Stimulated activated naive CD4-positive, alpha-beta T cell (primary cell): ENCODE data around the gene ABI3.
A peak's percentile ranks its signal among the peaks of the same experiment; 100 is the strongest.

ENCODE experiments used
- DNase-seq, 6 experiments: peaks; one replicate each; lab custom pipeline; 2025; lab: John Stamatoyannopoulos, UW

The ABI3 gene

DNA sequence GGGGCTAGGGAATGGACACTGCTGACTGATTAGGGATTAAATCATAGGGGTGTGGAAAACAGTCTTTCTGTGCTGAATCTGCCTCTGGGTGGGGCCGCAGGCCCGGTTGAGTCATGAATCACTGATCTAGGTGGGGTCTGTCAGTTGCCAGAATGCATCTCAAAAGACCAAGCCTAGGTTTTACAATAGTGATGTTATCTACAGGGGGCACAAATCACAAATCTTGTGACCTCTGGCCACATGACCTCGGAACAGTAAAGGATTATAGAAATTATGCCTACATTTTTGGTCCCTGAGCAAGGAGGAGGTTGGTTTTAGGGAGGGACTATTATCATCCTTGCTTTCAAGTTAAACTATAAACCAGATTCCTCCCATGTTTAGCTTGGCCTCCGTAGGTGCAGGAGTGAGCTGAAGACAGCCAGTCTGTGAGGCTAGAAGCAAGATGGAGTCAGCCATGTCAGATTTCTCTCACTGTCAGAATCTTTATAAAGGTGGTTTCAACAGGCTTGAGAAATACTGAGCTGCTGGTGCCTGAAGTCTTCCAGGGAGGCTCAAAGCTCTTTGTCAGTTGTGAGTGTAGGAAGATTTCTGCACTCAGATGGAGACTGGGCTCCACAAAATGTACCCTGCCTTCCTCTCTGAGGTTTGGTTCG lies 13.0 kb upstream of the ABI3 start:
- DNase-seq = no peak

DNA sequence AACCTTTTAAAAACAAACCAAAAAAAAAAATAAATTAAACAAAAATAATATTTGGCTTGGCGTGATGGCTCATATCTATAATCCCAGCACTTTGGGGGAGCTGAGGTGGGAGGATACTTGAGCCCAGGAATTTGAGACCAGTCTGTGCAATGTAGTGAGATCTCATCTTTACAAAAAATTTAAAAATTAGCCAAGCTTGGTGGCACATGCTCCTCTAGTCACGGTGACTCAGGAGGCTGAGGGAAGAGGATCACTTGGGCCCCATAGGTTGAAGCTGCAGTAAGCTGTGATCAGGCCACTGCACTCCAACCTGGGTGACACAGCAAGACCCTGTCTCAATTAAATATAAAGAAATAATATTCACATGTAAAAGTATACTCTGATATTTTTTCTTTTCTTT lies 12.3 kb upstream of the ABI3 start:
- DNase-seq = no peak

DNA sequence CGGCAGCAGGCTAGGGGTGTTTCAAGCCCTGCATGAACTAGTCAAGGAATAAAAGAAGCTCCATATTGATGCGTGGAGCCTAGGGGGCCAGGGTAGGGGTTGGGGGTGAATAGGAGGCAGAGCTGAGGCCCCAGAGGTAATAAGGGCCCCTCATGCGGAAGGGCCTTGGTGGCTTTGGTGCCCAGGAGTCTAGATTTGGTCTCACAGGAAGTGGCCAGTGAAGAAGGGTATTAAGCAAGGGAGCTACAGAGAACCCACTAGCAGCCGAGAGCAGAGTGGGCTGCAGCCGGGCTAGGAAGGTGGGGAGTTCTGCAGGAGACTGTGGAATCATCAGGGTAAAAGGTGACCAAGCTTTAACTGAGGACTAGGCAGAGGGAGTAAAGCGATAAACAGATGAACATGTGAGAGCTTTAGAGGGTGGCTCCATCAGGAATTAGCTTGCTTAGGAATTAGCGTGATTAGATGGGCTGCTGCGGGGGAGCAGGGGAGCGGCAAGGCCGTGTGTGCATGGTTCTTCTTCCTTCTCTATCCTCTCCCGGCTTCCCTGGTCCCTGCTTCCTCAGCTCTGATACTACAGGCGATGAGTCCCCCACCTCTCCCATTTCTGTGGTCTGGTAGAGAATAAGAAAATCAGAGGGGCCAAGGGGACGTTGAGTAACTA lies 10.0 kb upstream of the ABI3 start:
- no peak for DNase-seq

DNA sequence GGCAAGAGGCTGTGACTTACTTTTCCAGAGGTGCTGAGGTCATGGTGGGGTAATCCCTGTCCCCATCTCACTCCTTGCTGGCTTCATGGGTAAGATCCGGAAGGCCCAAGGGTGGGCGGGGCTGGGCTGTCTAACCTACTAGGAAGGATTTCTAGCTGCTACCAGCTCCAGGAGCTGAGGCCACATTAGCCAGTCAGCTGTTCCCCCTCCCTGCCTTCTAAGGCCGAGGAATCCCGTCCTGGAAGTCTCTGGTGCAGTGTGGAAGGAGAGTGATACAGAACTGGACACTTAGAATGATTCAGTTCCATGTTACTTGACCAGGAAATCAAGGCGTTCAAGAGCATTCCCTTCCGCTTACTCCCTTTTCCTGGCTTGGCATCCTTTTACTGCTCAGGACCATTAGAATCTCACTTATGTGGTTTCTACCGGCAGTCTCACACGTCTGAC lies 9.0 kb upstream of the ABI3 start:
- no peak for DNase-seq

DNA sequence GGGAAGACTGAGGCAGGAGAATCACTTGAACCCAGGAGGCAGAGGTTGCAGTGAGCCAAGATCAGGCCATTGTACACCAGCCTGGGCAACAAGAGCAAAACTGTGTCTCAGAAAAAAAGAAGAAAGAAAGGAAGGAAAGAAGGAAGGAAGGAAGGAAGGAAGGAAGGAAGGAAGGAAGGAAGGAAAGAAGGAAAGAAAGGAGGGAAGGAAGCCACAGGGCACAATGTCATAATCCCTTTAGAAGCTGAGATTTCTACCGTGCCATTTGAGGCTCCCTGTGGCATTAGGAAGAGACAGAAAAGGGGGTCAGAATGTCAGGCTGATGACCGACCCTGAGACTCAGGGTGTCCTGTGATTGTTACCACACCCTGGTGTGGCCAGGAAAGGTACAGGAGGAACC lies 6.7 kb upstream of the ABI3 start:
- DNase-seq = no peak

DNA sequence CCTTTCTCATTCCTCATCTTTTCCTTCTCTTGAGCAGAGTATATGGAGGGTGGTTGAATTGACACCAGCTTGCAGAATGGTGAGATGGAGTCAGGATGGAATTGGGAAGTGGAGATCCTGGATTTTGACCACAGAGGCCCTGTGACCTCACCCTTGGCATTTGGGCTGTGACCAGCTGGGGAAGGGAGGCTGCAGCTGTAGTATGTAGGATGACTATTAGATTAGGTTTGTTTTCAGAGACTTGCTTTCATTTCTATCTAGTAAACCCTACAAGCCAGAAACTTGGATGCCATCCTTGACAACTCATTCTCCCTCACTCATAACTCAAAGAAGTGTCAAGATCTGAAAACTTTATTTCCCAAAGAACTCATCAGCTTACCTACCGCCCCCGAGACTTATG lies 6.0 kb upstream of the ABI3 start:
- DNase-seq = no peak

DNA sequence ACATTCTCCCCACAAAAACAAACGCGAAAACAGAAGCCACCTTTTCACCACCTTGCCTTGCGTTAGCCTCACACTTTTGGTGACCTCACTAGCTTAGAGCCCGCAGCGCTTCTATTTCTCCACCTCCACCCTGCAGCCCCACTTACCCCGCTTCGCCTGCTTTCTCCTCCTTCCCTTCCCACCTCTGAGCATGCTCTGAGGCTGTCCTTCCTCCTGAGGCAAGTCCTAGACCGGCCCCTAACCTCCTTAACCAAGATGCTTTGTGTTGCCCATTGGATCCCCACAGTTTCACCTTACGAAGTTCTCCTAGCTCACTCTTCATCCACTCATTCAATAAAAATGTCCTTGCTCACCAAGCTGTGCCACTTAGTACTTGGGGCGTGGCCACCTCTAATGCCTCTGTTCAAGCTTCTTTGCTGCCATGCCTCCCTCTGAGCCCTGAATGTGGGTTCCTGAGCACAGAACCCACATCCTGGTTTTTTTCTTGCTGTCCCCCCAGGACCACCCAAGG lies 1.4 kb upstream of the ABI3 start:
- peak in 2 of 6 experiments; percentile 10 to 26 for DNase-seq

DNA sequence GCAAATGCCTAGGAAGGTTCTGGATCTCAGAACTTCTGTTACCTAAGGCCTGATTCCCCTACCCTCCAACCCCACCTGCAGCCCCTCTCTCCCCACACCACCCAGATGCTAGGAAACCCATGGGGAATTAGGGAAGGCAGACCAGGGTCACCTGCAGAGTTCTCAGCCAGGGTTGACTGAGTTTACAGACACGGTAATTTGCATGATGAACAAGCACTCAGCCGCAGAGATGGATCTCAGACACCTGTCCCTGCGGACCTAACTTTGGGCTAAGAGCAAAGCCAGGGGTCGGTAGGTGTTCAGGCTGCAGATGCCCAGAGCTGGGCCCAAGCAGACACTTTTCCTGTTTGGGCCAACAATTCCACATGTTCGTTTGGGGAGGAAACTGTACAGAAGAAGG lies 2.9 kb downstream of the ABI3 start:
- DNase-seq = no peak

DNA sequence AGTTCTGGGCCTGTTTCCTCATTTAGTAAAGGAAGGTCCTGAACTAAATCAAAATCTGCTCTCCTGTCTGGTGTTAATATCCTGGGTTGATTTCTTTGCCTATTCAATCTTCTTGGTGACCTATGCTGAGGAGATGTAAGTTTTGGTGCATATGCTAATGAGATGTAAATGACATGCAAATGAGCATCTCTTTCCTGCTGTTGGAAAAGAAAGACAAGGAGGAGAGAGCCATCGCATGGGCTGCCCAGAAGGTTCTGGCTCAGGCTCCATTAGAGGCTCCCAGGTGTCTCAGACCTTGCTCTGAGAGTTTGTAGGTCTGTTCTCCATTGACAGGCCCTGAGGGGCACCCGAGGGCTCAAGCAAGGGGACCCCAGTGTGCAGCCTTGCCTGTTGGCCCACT lies 3.3 kb downstream of the ABI3 start:
- DNase-seq = no peak

DNA sequence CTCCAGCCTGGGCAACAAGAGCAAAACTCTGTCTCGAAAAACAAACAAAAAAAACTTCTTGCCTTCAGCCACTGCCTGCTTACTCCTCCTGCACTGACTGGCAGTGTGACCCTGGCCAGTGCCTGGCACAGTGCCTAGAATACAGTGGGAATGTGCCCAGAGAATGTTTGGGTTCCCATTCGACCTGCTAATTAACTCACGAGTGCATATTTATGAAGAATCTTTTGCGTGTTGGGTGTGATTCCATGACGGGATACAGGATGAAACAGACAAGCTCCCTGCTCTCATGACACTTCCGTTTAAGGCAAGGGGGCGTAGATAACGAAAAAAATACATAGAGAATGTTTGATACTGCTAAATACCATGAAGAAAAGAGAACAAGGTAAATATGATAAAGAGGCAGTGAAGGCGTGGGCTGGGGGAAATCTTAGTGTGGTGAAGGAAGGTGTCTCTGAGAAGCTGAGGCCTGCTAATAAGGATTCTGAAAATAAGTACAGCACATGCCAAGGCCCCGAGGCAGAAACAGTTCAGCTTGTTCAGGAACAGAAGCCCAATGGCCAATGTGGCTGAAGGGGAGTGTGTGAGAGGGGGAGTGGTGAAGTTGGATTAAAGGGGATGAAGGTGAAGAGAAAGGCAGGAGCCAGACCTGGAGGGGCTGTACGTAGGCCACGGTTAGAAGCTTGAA lies 4.3 kb downstream of the ABI3 start:
- DNase-seq = peak in 1 of 6 experiments; percentile 7

DNA sequence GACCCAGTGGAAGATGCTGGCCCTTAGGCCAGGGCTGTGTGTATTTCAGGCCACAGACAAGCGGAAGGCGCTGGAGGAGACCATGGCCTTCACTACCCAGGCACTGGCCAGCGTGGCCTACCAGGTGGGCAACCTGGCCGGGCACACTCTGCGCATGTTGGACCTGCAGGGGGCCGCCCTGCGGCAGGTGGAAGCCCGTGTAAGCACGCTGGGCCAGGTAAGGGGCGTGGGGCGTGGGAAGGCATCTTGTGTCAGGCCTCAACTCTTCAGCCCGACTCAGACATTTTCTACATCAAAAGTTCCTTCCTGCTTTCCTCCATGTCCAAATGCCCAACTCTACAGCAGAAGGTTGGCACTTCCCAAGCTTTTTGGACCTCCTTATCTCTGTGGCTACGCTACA lies 6.0 kb downstream of the ABI3 start:
- DNase-seq = no peak

DNA sequence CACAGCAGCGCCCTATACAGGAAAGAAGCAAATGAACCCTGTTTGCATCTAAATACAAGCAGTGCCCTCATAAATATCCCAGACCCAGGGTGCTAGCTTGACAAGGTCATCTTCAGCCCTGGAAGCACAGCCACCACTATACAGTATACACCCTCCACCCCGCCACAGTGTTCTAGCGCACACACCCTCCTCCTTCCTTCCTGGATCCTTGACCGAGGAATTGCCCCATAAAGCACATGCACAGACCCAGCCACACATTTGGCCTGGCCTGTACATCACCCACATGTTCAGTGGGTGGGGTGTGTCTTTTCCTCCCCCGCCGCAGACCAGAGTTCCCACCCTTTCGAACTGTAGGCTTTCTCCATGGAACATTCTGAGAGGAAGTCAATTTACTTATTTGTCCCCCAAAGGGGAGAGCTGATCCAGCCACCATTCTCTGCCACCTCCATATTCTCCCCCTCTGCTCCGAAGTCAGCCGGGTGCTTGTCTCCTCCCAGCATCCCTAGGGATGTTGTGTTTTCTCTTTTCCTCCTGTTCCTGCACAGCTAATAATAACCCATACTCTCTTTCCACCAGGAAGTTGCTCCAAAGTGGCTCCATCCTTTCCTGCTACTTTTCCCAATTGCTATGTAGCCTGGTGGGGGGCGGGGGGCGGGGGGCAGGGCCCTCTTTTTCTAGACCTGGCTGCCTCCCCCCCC lies 6.6 kb downstream of the ABI3 start:
- DNase-seq = no peak

DNA sequence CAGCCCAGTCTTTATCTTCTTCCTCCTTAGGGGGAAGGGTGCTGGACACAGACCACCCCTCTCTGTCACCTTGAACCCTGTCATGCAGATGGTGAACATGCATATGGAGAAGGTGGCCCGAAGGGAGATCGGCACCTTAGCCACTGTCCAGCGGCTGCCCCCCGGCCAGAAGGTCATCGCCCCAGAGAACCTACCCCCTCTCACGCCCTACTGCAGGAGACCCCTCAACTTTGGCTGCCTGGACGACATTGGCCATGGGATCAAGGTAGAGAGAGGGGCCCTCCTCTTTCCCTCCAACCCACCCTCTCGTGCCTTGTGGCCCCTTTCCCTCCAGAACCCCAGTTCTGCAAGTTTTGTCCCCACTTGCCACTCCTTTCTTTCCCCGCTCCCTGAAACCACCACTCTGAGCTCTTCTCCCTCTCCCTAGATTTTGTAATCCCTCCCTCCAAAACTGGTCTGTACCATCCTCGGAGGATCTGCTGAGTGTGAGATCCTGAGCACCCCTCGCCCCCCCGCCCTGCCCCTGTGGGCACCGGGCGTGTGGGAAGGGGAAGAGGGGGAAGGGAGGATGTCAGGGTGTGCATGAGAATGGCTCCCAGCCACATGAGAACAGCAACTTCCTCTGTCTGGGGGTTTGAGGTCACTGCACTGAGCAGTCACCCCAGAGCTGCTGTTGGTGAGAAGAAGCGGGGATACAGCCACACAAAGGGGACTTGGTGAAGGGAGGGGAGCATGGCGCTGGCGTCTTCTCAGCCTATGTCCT lies 7.3 kb downstream of the ABI3 start:
- DNase-seq = peak; percentile 47 to 82 (median 62)

DNA sequence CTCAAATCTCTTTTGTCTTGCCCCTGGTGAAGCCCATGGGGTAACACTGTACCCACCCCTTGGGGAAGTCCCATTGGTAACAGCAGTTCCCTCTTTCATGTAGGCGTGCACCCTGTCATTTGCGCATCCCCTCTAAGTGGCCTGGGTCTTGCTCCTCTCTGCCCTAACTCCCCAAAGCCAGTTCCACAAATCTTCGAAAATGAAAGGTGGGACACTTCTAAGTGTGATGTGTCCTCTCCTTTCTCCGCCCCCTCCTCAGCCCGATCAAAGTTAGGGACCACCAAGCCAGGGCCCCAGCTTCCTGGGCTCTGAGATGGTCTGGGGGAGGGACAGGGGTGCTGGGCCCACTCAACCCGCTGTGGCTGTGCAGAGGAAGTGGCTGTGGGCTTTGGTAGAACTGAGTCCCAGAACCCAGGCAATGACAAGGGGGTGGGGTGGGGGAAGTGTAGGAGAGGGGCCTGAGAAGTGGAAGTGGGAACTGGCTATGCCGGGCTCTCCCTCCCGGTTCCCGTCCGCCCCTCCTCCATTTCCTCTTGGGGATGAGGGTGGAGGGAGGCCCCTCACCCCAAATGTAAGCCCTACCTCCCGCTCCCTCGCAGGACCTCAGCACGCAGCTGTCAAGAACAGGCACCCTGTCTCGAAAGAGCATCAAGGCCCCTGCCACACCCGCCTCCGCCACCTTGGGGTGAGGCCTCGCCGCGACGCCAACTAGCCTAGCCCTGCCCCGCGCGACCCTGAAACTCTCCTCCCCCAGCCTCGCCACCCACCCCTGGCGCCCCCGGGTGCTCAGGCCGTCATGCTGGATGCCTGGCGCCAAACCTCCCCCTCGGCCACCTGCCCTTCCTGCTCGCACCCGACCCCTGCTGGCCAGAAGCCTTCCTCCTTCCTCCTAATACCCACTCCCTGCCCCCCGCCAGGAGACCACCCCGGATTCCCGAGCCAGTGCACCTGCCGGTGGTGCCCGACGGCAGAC lies 8.7 kb downstream of the ABI3 start:
- peak in 5 of 6 experiments; percentile 12 to 33 (median 16) for DNase-seq

DNA sequence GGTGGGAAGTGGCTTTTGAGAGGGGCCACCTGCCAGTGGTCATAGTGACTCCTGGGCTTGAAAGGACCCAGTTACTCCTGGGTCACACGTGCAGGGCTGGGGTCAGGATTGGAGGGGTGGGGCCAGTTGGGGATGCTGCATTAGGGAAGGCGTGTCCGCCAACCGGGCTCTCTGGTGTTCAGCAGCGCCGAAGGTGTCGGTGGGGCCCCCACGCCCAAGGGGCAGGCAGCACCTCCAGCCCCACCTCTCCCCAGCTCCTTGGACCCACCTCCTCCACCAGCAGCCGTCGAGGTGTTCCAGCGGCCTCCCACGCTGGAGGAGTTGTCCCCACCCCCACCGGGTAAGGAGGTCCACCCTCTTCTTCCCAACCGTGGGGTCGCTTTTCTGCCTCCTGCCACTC lies 9.5 kb downstream of the ABI3 start:
- no peak for DNase-seq

DNA sequence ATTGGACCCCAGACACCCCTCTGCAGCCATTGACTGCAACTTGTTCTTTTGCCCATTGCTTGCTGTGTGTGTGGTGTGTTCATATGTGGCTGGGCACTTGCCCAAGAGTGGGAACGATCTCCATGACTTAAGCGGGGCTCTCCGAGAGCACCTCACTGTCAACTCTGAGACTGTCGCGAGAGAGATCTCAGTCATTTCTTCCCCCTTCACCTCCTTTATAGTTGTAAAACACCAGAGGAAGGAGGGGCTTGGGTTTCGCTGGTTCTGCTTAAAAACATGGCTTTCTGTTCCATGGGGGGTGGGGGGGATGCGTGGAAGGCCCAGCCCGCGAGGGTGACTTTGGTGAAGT lies 12.6 kb downstream of the ABI3 start:
- DNase-seq = no peak

DNA sequence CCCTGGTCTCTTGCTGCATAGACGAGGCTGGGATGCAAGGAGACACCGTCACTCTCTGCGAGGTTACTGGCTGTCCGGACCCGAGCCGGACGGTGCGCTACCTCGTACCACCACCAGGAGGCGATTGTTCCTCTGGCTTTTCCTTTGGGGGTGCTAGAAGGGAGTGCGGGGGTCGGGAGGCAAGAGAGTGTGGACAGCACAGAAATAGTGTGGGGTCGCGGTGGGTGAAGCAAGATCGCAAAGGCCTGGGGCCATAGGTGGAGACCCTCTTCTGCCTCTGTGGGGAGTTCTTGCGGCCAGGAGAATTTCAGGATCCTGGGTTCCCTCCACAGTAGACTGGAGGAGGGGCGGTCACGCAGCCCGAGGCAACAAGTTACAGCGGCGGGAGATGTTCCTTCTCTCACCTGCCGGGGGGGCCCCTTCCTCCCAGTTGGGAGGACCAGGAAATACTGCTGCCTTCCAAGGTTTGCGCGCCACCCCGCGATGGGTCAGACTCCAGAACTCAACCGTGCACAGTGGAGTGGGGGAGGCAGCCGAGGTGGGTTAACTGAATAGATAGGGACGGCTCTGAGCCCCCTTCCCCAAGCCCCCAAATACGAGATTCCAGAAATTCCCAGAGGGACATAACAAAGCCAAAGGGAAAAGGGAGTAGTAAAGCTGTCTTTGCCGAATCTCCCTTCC lies 13.2 kb downstream of the ABI3 start:
- DNase-seq = peak; percentile 7 to 65 (median 44)

DNA sequence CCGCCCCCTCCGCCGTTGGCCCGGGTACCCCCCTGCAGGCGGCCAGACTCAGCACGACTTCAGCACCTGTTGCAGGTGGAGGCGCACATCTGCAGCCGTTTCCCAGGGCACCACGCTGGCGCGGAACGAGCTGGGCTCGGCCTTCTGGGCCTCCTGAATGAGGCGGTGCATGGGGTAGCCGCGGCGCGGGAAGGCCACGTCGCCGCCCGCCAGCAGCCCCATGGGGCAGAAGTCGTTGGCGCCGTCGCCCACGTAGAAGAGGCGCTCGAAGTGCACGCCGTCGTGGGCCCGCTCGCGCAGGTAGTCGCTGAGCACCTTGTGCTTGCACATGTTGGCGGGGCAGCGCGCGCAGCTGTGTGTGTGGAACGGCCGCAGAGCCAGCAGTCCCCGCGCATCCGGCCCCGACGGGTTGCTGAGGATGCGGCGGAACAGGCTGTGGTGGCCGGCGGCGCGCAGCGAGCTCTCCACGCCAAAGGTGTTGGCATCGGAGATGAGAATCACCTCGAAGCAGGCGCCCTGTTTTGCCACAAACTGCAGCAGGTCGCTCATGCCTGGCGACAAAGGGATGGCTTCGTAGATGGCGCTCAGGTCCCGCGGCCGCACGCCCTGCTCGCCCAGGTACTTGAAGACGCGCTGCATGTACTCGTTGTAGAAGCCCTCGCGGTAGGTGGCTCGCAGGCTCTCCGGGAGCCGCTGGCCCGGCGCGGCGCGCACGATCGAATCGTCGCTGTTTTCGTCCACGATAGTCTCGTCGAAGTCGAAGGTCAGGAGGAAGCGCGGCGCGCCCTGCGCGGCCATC lies 13.9 kb downstream of the ABI3 start:
- DNase-seq = peak; percentile 23 to 65 (median 44)

DNA sequence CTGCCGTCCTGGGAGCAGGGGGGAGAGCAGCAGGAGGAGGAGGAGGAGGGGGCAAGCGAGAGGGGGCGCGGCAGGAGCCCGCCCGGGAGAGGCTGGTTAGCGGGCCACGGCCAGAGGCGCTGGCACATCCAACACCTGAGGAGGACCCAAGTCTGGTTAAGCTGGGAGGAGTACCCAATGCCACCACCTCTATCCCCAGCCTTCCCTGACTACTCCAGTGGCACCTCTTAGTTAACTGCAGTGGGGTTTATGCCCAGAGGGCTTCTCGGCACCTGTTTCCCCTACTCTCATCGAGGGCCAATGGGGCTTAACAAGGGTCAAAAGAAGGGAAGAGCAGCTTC lies 14.5 kb downstream of the ABI3 start:
- no peak for DNase-seq
